ENCODE measurements around the gene WNT2.
"Not testable (repeated sequence)": the region's sequence is repeated elsewhere in the genome, so short reads cannot be mapped to it uniquely, and the experiment has no call there.

WNT2 gene

DNA sequence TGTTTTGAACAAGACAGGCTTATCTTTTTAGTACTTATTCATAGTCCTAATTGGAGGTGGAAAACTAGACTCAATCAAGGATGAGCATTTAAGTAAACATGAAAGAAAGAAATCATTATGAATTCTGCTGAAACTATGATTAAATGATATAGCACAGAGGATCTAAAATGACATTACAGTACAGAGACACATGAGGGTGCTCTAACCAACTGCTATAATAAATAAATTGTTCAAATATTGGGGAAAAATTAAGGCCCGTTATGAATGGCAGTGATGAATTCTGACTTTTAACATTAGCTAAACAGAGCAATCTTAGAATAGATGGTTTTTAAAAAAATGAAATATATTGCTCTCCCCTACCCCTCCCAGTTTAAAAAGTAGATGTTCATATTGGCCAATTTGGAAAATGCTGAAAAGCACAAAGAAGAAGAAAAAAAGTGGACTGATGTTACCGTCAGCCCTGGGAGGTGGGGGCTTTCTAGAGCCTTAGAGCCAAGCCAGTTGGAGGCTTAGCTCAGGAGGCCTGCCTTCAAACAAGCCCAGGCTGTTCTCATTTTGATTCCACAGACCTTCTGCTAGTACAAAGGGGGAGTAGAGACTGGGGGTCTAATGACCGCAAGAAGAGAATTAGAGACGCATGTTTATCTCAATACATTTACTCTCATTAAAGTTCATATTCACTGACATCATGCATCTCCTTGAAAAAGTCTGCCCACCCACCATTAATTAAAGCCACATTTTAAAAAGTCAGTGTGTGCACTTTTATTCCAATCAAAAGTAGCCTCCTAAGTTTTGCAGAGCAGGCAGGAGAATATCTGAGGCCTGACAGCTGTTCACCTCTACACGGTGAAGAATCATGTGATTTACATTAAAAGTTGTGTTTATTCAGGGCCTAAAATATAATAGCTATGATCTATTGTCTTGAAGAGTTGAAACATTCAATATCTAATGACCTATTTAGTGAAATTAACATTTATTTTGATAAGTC is 10.0 kb downstream of the WNT2 start:
- DNase-seq (ENCODE audit: insufficient read length, low spot score): no peak
- TF ChIP-seq PAX5 (IDR thresholded peaks at IDR 0.05; ENCODE audit: insufficient read depth, low read length, severe bottlenecking): no peak
- FAIRE-seq: no peak

DNA sequence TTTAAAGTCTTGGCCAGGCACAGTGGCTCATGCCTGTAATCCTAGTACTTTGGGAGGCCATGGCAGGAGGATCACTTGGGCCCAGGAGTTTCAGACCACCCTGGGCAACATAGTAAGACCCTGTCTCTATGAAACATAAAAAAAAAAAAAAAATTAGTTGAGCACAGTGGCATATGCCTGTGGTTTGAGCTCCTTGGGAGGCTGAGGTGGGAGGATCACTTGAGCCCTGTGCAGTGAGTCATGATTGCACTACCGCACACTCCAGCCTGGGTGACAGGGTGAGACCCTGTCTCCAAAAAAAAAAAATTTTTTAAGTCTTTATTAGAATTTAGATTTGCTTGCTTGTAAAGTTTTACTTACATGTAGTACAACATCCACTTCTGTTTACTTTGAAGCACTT is 14.0 kb downstream of the WNT2 start:
- DNase-seq (ENCODE audit: insufficient read length, low spot score) (no peak), FAIRE-seq (no peak)
- TF ChIP-seq POLR2AphosphoS5 (IDR thresholded peaks at IDR 0.05; ENCODE audit: low read depth, low read length) (no peak), POLR2A (IDR thresholded peaks at IDR 0.05; ENCODE audit: low read depth, low read length) (no peak), POU2F2 (IDR thresholded peaks at IDR 0.05; ENCODE audit: low read depth, low read length) (no peak), PAX5 (IDR thresholded peaks at IDR 0.05; ENCODE audit: insufficient read depth, low read length, severe bottlenecking) (no peak), TAF1 (IDR thresholded peaks at IDR 0.05; ENCODE audit: low read depth, low read length) (no peak), SPI1 (IDR thresholded peaks at IDR 0.05; ENCODE audit: low read depth, low read length) (no peak)

DNA sequence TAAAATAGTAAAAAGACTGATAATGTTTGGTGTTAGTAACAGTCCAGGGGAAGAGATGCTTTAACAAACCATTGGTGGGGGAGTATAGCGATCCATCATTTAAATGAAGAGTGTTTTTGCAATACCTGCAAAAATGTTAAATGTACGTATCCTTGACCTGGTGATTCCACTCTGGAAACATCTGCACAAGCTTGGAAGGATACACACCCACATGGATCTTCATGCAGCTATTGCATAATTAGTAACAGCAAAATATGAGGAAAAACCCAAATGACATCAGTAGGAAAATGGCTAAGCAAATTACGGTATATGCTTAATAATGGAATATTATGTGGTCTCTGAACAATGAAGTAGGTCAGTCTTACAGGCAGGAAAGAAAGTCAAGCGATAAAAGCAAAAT is 20.5 kb downstream of the WNT2 start:
- TF ChIP-seq POLR2A (IDR thresholded peaks at IDR 0.05; ENCODE audit: low read depth, low read length) (no peak), POLR2AphosphoS5 (IDR thresholded peaks at IDR 0.05; ENCODE audit: low read depth, low read length) (no peak), PAX5 (IDR thresholded peaks at IDR 0.05; ENCODE audit: insufficient read depth, low read length, severe bottlenecking) (no peak), POU2F2 (IDR thresholded peaks at IDR 0.05; ENCODE audit: low read depth, low read length) (no peak), SPI1 (IDR thresholded peaks at IDR 0.05; ENCODE audit: low read depth, low read length) (no peak), TAF1 (IDR thresholded peaks at IDR 0.05; ENCODE audit: low read depth, low read length) (no peak)
- FAIRE-seq (no peak), DNase-seq (ENCODE audit: insufficient read length, low spot score) (no peak)

DNA sequence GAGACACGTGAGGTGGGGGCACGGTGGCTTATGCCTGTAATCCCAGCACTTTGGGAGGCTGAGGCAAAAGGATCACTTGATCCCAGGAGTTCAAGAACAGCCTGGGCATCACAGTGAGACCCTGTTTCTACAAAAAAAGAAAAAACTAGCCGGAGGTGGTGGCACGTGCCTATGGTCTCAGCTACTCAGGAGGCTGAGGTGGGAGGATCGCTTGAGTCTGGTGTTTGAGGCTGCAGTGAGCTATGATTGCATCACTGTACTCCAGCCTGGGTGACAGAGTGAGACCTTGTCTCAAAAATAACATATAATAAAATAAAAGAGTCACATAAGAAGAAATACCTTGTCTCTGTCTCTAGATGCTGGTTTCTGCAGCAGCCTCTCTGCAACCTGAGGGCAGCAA is 22.4 kb downstream of the WNT2 start:
- FAIRE-seq; DNase-seq (ENCODE audit: insufficient read length, low spot score): not testable (repeated sequence)

DNA sequence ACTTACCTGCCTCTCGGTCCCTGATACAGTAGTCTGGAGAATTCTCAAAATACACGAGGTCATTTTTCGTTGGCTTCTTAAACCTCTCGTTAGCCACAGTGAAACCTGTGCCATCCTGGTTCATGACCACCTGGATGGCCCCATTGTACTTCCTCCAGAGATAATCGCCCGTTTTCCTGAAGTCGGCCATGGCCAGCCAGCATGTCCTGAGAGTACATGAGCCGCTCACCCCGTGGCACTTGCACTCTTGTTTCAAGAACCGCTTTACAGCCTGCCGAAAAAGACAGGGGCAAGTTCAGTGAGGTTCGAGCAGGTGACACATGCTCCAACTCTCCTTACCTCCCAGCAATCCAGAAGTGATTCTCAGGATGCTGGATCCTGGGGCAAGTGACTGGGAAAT is 25.3 kb downstream of the WNT2 start:
- DNase-seq (ENCODE audit: insufficient read length, low spot score): no peak
- no peak for FAIRE-seq
- TF ChIP-seq PAX5 (IDR thresholded peaks at IDR 0.05; ENCODE audit: insufficient read depth, low read length, severe bottlenecking) (no peak), POLR2A (IDR thresholded peaks at IDR 0.05; ENCODE audit: low read depth, low read length) (no peak), POLR2AphosphoS5 (IDR thresholded peaks at IDR 0.05; ENCODE audit: low read depth, low read length) (no peak), TAF1 (IDR thresholded peaks at IDR 0.05; ENCODE audit: low read depth, low read length) (no peak), SPI1 (IDR thresholded peaks at IDR 0.05; ENCODE audit: low read depth, low read length) (no peak), POU2F2 (IDR thresholded peaks at IDR 0.05; ENCODE audit: low read depth, low read length) (no peak)

DNA sequence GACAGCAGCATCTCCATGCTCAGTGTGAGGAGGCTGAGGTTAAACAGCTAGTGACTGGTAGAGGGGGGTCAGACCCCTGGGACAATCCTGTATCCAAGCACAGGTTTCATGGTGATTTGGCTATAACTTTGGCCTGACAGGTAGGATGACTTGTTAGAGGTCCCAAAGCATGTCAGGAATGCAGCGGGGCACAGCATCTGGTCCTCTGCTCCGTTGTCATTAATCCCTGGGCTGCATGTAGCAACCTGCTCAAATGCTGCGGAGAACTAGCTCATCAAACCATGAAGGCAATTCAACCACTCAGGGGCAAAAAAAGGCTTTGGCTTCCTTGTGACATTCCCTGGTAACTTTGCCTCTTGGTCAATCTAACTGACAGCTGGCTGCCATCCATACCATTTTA is 26.8 kb downstream of the WNT2 start:
- TF ChIP-seq POLR2AphosphoS5 (IDR thresholded peaks at IDR 0.05; ENCODE audit: low read depth, low read length) (no peak), POLR2A (IDR thresholded peaks at IDR 0.05; ENCODE audit: low read depth, low read length) (no peak), TAF1 (IDR thresholded peaks at IDR 0.05; ENCODE audit: low read depth, low read length) (no peak), POU2F2 (IDR thresholded peaks at IDR 0.05; ENCODE audit: low read depth, low read length) (no peak), SPI1 (IDR thresholded peaks at IDR 0.05; ENCODE audit: low read depth, low read length) (no peak), PAX5 (IDR thresholded peaks at IDR 0.05; ENCODE audit: insufficient read depth, low read length, severe bottlenecking) (no peak)
- no peak for FAIRE-seq
- no peak for DNase-seq (ENCODE audit: insufficient read length, low spot score)

DNA sequence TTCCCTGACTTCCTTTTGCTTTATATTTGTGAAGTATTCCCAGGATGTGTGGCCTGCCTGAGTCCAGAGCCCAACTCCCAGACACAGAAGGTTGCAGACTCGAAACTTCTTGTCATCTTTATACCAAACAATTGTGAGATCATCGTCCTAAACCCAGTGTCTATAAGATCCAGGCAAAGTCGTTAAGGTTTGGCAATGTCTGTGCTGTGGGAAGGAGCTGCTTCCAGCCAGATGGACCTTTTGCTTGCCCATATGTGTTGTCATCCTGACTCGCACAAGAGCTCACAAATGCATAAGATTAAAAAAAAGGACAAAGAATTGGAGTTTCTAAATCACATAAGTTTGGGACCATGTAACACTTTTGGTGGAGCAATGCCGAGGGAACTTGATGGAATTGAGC is 37.0 kb downstream of the WNT2 start:
- FAIRE-seq: no peak
- no peak for DNase-seq (ENCODE audit: insufficient read length, low spot score)
- TF ChIP-seq POU2F2 (IDR thresholded peaks at IDR 0.05; ENCODE audit: low read depth, low read length): no peak
- no peak for TF ChIP-seq PAX5 (IDR thresholded peaks at IDR 0.05; ENCODE audit: insufficient read depth, low read length, severe bottlenecking)
- no peak for TF ChIP-seq POLR2A (IDR thresholded peaks at IDR 0.05; ENCODE audit: low read depth, low read length)
- TF ChIP-seq TAF1 (IDR thresholded peaks at IDR 0.05; ENCODE audit: low read depth, low read length): no peak
- TF ChIP-seq POLR2AphosphoS5 (IDR thresholded peaks at IDR 0.05; ENCODE audit: low read depth, low read length): no peak
- TF ChIP-seq SPI1 (IDR thresholded peaks at IDR 0.05; ENCODE audit: low read depth, low read length): no peak

DNA sequence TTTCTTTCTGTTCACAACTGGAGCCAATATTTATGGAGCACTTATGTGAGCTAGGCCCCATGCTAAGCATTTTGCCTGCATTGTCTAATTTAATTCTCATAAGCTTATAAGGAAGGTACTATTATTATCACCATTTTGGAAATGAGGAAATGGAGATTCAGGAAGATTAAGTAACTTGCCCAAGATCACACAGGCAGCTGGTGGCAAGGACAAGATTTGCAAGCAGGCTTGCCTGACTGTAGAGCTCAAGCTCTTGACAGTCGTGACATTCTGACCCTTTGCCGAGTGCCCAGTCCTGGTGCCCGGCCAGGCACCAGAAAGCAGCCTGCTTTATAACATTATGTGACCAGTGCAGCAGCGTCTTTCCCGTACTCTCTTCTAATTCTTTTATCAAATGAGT is 38.2 kb downstream of the WNT2 start:
- no peak for TF ChIP-seq POLR2AphosphoS5 (IDR thresholded peaks at IDR 0.05; ENCODE audit: low read depth, low read length)
- no peak for TF ChIP-seq POU2F2 (IDR thresholded peaks at IDR 0.05; ENCODE audit: low read depth, low read length)
- no peak for TF ChIP-seq TAF1 (IDR thresholded peaks at IDR 0.05; ENCODE audit: low read depth, low read length)
- no peak for TF ChIP-seq SPI1 (IDR thresholded peaks at IDR 0.05; ENCODE audit: low read depth, low read length)
- TF ChIP-seq POLR2A (IDR thresholded peaks at IDR 0.05; ENCODE audit: low read depth, low read length): no peak
- TF ChIP-seq PAX5 (IDR thresholded peaks at IDR 0.05; ENCODE audit: insufficient read depth, low read length, severe bottlenecking): no peak
- DNase-seq (ENCODE audit: insufficient read length, low spot score) (no peak), FAIRE-seq (no peak)

DNA sequence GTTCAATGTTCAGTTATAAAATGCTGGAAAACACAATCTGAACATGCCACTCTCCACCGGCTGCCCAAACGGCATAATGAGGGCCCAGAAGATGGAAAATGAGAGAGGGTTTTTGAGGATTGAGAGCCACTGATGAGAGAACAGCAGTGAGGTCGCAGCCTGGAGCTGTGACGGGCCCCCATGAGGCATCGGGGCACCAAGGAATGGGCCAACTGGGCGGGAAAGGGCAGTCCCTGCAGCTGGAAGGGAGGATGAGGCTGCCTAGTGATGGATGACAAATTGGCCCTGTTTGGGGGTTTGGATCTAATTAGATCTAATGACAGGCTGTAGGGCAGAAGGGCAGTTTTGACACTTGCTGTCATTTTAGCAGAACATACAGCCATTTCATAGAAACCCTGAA is 39.1 kb downstream of the WNT2 start:
- FAIRE-seq (no peak), DNase-seq (ENCODE audit: insufficient read length, low spot score) (no peak)
- TF ChIP-seq TAF1 (IDR thresholded peaks at IDR 0.05; ENCODE audit: low read depth, low read length): no peak

DNA sequence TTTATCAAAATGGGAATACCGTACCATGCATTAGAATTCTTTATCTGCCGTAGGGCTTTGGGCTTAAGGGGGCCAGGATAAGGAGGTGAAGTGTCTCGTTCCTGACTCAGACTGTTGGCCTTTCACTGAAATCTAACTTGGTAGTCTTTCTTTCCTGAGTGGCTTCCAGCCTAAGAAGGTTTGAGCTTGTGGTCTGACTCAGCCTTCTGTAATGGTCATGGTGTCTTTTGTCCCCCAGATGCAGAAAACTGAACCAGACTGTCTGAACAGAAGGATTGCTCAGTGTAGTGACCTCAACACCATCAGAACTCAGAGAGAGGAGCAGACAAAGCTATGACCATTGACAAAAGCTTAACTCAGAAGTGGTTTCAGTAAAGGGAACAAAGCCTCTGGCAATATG is 39.5 kb downstream of the WNT2 start:
- FAIRE-seq (no peak), DNase-seq (ENCODE audit: insufficient read length, low spot score) (no peak)
- TF ChIP-seq PAX5 (IDR thresholded peaks at IDR 0.05; ENCODE audit: insufficient read depth, low read length, severe bottlenecking) (no peak), TAF1 (IDR thresholded peaks at IDR 0.05; ENCODE audit: low read depth, low read length) (no peak), SPI1 (IDR thresholded peaks at IDR 0.05; ENCODE audit: low read depth, low read length) (no peak)
